Effector memory CD8-positive, alpha-beta T cell (primary cell): Measurements from ENCODE around the gene DLL3.
A peak's percentile ranks its signal among the peaks of the same experiment; 100 is the strongest.

Experiments used
- ATAC-seq: fragments of 150-1000 bp; cut with Tn5 transposase; replicated peaks from 2 replicates; pipeline ENCODE4 v1.10.0; 2021; ENCODE audit warnings: mild to moderate bottlenecking, moderate library complexity
- DNase-seq, 3 experiments: peaks; one replicate each; pipeline ENCODE4 v3.0.0; 2021
- H3K27ac Mint-ChIP-seq, 2 donors: one replicate each; pipeline ENCODE4 v1.8.0; 2022; ENCODE audit warnings: mild to moderate bottlenecking in 2 of 2, mixed read lengths in 2 of 2, moderate library complexity in 2 of 2
- H3K27me3 Mint-ChIP-seq, 2 donors: one replicate each; pipeline ENCODE4 v1.8.0; 2022; ENCODE audit warnings: mixed read lengths in 2 of 2
- H3K36me3 Mint-ChIP-seq: one replicate; pipeline ENCODE4 v1.8.0; 2022; ENCODE audit warnings: mild to moderate bottlenecking, moderate library complexity, mixed read lengths; ENCODE audit not compliant: insufficient read depth
- H3K4me1 Mint-ChIP-seq, 2 donors: one replicate each; pipeline ENCODE4 v1.8.0; 2022; ENCODE audit warnings: low read depth in 2 of 2, mixed read lengths in 2 of 2
- H3K4me3 Mint-ChIP-seq, 2 donors: one replicate each; pipeline ENCODE4 v1.8.0; 2022; ENCODE audit warnings: mild to moderate bottlenecking in 2 of 2, mixed read lengths in 2 of 2, moderate library complexity in 2 of 2
- H3K9me3 Mint-ChIP-seq, 2 donors: one replicate each; pipeline ENCODE4 v1.8.0; 2022; ENCODE audit warnings: mixed read lengths in 2 of 2

Gene DLL3

DNA sequence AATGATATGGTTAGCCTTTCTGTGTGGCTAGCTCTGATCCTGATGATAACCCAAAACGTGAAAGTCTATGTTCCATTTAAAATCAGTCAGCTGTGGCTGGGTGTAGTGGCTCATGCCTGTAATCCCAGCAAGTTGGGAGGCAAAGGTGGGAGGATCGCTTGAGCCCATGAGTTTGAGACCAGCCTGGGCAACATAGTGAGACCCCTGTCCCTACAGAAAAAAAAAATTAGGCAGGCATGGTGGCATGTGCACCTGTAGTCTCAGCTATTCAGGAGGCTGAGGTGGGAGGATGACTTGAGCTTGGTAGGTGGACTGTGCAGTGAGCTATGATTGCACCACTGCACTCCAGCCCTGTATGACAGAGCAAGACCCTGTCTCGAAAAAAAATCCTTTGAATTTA, 35.0 kb downstream of the DLL3 start:
- H3K27ac Mint-ChIP-seq = no peak overlapping the region
- H3K4me3 Mint-ChIP-seq = no peak overlapping the region
- no peak for DNase-seq
- H3K9me3 Mint-ChIP-seq = no peaks in the 10 kb centered on the region
- no peak for ATAC-seq
- H3K27me3 Mint-ChIP-seq = no peaks in the 10 kb centered on the region
- peaks cover 15 to 29% of the 10 kb centered on the region in 2 donors for H3K4me1 Mint-ChIP-seq
- peaks cover 9% of the 10 kb centered on the region for H3K36me3 Mint-ChIP-seq

- H3K9me3 Mint-ChIP-seq = no peaks in the 10 kb centered on the region
- H3K4me1 Mint-ChIP-seq = peaks cover 16 to 34% of the 10 kb centered on the region in 2 donors
- peaks cover 17% of the 10 kb centered on the region for H3K36me3 Mint-ChIP-seq
- H3K27ac Mint-ChIP-seq = peak overlapping the region in 1 of 2 donors; percentile 96
- H3K27me3 Mint-ChIP-seq = no peaks in the 10 kb centered on the region
- H3K4me3 Mint-ChIP-seq = peak overlapping the region; percentile 92 to 93
- no peak for ATAC-seq
- no peak for DNase-seq
These were observed 40.4 kb downstream of the DLL3 start for GRCh38 chr19:39539165-39539517.

DNA sequence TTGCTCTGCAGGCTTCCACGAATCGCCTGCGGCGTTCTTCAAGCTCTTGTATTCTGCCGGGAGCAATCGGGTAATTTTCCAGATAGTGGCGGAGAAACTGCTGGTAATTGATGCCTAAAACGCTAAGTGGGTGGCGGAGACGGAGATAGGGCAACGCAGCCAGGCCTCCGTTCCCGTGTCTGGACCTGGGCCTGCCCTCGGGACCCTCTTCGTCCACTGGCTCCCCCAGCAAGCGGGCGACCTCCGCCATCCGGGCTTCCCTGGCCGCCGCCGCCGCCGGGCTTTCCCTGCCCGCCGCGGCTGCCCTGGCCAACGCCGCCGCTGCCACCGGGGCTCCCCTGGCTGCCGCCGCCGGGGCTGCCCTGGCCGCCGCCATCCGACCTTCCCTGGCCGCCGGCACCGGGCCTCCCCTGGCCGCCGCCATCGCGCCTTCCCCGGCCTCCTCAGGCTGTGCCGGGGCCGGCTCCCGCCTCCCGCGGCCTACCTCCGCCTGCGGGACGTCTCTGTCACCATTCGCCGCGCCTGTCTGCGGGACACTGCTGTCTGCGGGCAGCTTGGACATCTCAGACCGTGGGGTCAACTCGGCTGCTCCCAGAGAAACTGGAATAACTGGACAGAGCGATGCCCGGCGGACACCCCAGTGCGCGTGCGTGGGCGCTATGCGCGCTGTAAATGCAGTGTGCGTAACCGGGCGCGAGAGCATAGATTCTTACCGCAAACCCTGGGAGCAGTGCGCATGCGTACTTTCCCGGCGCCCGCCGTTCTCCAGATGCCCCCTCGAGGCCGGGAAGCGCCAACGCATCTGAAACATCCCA, 41.0 kb downstream of the DLL3 start, which contains the start of gene EID2:
Gene EID2 (minus strand): TSS at position 644 of the 815 bp plus-strand sequence. CDS start 82 bp downstream, at position 562.
- peaks cover 16 to 34% of the 10 kb centered on the region in 2 donors for H3K4me1 Mint-ChIP-seq
- H3K9me3 Mint-ChIP-seq = no peaks in the 10 kb centered on the region

DNA sequence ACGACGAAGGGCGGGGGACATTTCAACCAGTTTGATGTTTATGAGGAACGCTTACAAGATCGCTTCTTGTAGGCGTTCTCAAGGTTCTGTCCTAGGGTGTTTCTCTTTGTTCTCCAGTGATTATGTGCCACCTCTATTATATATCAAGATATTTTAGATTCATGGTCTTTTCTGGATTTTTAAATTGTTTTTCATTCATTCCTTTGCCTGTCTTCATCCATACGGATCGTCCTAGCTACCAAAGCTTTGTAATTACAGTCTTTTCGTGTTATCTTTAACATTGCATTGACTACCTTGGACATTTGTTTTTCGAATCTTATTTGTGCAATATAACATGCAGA, 41.6 kb downstream of the DLL3 start:
- Mint-ChIP-seq H3K36me3 (peaks cover 17% of the 10 kb centered on the region), H3K9me3 (no peaks in the 10 kb centered on the region), H3K4me3 (peak overlapping the region; percentile 92 to 93), H3K27ac (peak overlapping the region; percentile 96 to 97), H3K27me3 (peaks cover 0 to 8% of the 10 kb centered on the region in 2 donors), H3K4me1 (peaks cover 16 to 34% of the 10 kb centered on the region in 2 donors)
- no peak for ATAC-seq
- no peak for DNase-seq

More for the DNA sequence above, 41.0 kb downstream of the DLL3 start, which contains the start of gene EID2:
- peak; percentile 91 for ATAC-seq
- Mint-ChIP-seq H3K4me3 (peak within 1 kb of the TSS; percentile 92 to 93), H3K27me3 (peaks cover 0 to 6% of the 10 kb centered on the region in 2 donors), H3K27ac (peak within 1 kb of the TSS; percentile 96 to 97), H3K36me3 (peaks cover 17% of the 10 kb centered on the region)
- peak; percentile 88 to 91 (median 89) for DNase-seq

GRCh38 chr19:39542206-39542605, 43.5 kb downstream of the DLL3 start:
- Mint-ChIP-seq H3K36me3 (peaks cover 15% of the 10 kb centered on the region), H3K27ac (no peak overlapping the region), H3K27me3 (peaks cover 4 to 19% of the 10 kb centered on the region in 2 donors), H3K9me3 (no peaks in the 10 kb centered on the region), H3K4me1 (peaks cover 13 to 29% of the 10 kb centered on the region in 2 donors), H3K4me3 (no peak overlapping the region)
- no peak for ATAC-seq
- no peak for DNase-seq

DNA sequence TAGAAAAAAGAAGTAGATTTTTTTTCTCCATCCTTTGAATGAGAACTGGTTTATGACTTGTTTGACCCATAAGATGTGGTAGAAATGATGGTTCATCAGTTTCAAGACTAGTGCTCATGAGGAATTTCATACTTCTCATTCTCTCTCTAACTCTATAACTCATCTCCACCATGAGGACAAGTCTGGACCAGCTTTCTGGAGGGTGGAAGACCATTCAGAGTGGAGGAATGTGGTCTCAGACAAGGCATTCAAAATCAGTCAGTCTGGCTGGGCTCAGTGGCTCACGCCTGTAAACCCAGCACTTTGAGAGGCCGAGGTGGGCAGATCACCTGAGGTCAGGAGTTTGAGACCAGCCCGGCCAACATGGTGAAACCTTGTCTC, 44.7 kb downstream of the DLL3 start:
- Mint-ChIP-seq H3K9me3 (no peaks in the 10 kb centered on the region), H3K4me3 (no peak overlapping the region), H3K27me3 (peaks cover 6 to 24% of the 10 kb centered on the region in 2 donors), H3K27ac (no peak overlapping the region), H3K36me3 (peaks cover 12% of the 10 kb centered on the region), H3K4me1 (peaks cover 7 to 23% of the 10 kb centered on the region in 2 donors)
- no peak for ATAC-seq
- no peak for DNase-seq

DNA sequence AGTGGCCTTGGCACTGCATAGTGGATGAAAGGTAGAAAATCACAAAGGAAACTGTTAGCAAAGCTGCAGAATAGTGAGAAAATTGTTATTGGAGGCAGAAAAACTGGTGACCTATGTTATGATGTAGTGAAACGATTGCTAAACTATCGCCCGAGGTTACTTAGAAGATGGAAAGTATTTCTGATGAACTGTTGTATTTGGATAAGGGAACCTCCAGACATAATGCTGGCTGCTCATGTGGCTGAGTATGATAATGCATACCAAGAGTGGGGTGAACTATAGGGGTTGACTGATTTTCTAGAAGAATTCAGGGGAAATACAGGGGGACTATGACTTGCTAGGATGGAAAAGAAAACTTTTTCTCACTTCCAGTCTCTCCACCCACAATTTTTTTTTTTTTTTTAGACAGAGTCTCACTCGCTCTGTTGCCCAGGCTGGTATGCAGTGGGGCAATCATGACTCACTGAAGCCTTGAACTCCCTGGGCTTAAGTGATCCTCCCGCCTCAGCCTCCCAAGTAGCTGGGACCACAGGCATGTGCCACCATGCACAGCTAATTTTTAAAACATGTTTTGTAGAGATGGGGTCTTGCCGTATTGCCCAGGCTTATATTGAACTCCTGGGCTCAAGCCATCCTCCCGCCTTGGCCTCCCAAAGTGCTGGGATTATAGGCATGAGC, 45.6 kb downstream of the DLL3 start:
- DNase-seq = no peak
- Mint-ChIP-seq H3K27me3 (peaks cover 6 to 24% of the 10 kb centered on the region in 2 donors), H3K9me3 (no peaks in the 10 kb centered on the region), H3K4me3 (no peak overlapping the region), H3K4me1 (peaks cover 2 to 14% of the 10 kb centered on the region in 2 donors), H3K27ac (no peak overlapping the region), H3K36me3 (peaks cover 12% of the 10 kb centered on the region)
- no peak for ATAC-seq

DNA sequence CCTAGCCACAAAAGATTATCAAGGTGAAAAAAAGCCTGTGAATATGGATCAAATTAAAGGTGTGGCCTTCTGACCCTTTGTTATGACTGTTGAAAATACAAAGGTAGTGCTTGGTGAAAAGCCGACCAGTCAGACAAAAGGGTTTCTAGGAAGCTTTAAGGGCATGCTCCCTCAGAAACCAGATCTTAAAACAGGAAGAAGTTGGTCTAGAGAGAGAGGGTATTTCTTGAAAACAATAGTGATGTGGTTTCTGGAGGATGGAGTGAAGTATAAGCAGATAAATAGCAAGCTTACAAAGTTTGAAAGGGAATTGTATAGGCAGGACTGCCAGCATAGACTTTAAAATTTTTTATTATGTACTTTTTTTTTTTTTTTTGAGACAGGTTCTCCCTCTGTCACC, 46.2 kb downstream of the DLL3 start:
- Mint-ChIP-seq H3K27me3 (peaks cover 6 to 24% of the 10 kb centered on the region in 2 donors), H3K4me3 (no peak overlapping the region), H3K9me3 (no peaks in the 10 kb centered on the region), H3K4me1 (peaks cover 2 to 12% of the 10 kb centered on the region in 2 donors), H3K36me3 (peaks cover 9% of the 10 kb centered on the region), H3K27ac (no peak overlapping the region)
- ATAC-seq (no peak), DNase-seq (no peak)

- no peaks in the 10 kb centered on the region for H3K4me1 Mint-ChIP-seq
These were observed 47.9 kb downstream of the DLL3 start for GRCh38 chr19:39546599-39546998.

DNA sequence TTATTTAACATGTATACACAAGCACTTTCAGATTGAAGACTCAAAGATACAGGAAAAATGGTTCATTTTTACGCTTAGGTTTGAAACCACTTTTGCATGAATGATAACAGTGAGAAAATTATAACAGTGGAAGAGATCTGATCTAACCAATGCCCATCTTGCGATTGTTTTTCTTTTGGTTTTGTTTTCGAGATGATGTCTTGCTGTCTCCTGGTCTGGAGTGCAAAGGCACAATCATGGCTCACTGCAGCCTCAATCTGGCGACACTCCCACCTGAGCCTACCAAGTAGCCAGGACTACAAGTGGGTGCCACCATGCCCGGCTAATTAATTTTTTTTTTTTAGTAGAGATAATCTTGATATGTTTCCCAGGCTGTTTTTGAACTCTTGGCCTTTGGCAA, 51.5 kb downstream of the DLL3 start:
- Mint-ChIP-seq H3K27me3 (peaks cover 12 to 28% of the 10 kb centered on the region in 2 donors), H3K27ac (no peak overlapping the region), H3K4me1 (no peaks in the 10 kb centered on the region), H3K9me3 (no peaks in the 10 kb centered on the region), H3K4me3 (no peak overlapping the region), H3K36me3 (no peaks in the 10 kb centered on the region)
- ATAC-seq (no peak), DNase-seq (no peak)

More at GRCh38 chr19:39546599-39546998, 47.9 kb downstream of the DLL3 start:
- ATAC-seq (no peak), DNase-seq (no peak)
- Mint-ChIP-seq H3K36me3 (no peaks in the 10 kb centered on the region), H3K4me3 (no peak overlapping the region), H3K9me3 (no peaks in the 10 kb centered on the region), H3K27me3 (peaks cover 6 to 24% of the 10 kb centered on the region in 2 donors), H3K27ac (no peak overlapping the region)

DNA sequence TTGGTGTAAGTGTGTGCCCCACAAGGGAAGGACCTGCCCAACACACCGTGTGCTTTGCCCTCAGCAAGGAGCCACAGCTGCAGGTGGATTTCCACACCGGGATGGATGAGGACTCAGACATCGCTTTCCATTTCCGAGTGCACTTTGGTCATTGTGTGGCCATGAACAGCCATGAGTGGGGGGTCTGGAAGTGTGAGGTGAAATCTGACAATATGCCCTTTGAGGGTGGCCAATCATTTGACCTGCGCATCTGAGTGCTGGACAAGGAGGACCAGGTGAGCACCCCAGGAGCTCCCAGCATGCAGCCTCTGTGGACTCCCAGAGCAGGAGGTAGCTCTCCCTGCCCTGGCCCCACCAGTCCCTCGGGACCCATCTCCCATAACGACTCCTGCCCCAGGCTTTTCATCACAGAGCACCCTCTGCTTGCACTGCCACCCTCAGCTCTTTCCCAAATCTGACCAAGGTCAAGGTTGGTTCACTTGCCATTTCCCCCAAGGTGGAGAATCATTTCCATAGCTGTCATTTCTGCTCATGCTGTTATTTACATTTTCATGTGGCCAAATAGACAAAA, 54.4 kb downstream of the DLL3 start:
- no peak for DNase-seq
- H3K4me3 Mint-ChIP-seq = no peak overlapping the region
- no peak for ATAC-seq
- peaks cover 6 to 12% of the 10 kb centered on the region in 2 donors for H3K27me3 Mint-ChIP-seq
- H3K36me3 Mint-ChIP-seq = no peaks in the 10 kb centered on the region
- no peak overlapping the region for H3K27ac Mint-ChIP-seq
- H3K9me3 Mint-ChIP-seq = no peaks in the 10 kb centered on the region
- H3K4me1 Mint-ChIP-seq = peaks cover 4 to 6% of the 10 kb centered on the region in 2 donors

DNA sequence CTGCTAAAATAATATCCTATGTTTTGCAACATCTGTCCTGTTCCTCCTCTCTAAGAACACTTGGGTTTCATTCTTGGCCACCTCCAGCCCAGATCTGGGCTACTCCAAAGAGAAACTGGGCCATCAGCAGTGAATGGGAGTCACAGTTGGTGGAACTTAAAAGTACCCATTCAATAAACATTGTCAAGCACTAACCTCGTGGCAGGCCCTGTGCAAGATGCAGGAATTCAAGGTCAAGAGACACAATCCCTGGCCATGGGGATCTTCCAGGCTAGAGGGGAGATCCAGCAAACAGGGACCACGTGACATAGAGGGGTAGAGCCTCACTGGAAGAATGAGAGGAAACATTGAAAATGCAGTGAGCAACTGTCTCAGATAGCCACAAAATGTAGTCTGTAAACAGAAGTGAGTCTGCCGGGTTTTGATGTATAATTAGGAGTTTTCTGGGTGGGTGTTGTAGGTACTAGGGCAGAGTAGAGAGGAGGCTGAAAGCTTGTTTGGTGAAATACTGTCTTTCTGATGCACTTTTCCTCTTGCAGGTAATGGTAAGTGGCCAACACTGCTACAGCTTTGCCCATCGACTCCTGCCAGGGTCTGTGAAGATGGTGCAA, 56.1 kb downstream of the DLL3 start:
- Mint-ChIP-seq H3K27ac (no peak overlapping the region), H3K4me1 (peaks cover 14 to 15% of the 10 kb centered on the region in 2 donors), H3K4me3 (no peak overlapping the region), H3K36me3 (peaks cover 2% of the 10 kb centered on the region), H3K9me3 (no peaks in the 10 kb centered on the region), H3K27me3 (peaks cover 6 to 12% of the 10 kb centered on the region in 2 donors)
- DNase-seq (no peak), ATAC-seq (no peak)

- Mint-ChIP-seq H3K9me3 (no peaks in the 10 kb centered on the region), H3K4me3 (no peak overlapping the region), H3K27ac (no peak overlapping the region), H3K36me3 (peaks cover 2% of the 10 kb centered on the region), H3K27me3 (peaks cover 6 to 12% of the 10 kb centered on the region in 2 donors), H3K4me1 (peaks cover 14 to 15% of the 10 kb centered on the region in 2 donors)
- ATAC-seq = no peak
- DNase-seq = no peak
These were observed 57.1 kb downstream of the DLL3 start for GRCh38 chr19:39555883-39556282.
